HG03159 (cell line): Measurements from ENCODE around the gene EID3.
"Not testable (repeated sequence)": the region's sequence is repeated elsewhere in the genome, so short reads cannot be mapped to it uniquely, and the experiment has no call there.

ENCODE experiments used
- ATAC-seq: cut with Tn5 transposase; IDR thresholded peaks from one replicate; pipeline ENCODE4 v1.9.1; 2021; ENCODE audit warnings: mild to moderate bottlenecking, moderate library complexity; ENCODE audit not compliant: unreplicated experiment

Gene EID3

GRCh38 chr12:104310751-104311633, 7.5 kb downstream of the EID3 start:
- ATAC-seq, result no peak

- ATAC-seq, result no peak
Measured at GRCh38 chr12:104312202-104312601, 8.7 kb downstream of the EID3 start.

- ATAC-seq, result no peak
Measured at GRCh38 chr12:104312654-104313053, 9.1 kb downstream of the EID3 start.

GRCh38 chr12:104313568-104314241, 10.2 kb downstream of the EID3 start:
- ATAC-seq, result no peak

GRCh38 chr12:104314242-104314614, 10.7 kb downstream of the EID3 start:
- ATAC-seq, result no peak

GRCh38 chr12:104315326-104316224, 12.0 kb downstream of the EID3 start:
- ATAC-seq, result no peak

GRCh38 chr12:104316936-104317335, 13.4 kb downstream of the EID3 start:
- no peak for ATAC-seq

GRCh38 chr12:104317538-104318210, 14.1 kb downstream of the EID3 start:
- ATAC-seq, result no peak

- no peak for ATAC-seq
Measured at GRCh38 chr12:104319028-104319427, 15.5 kb downstream of the EID3 start.

GRCh38 chr12:104319918-104320626, 16.5 kb downstream of the EID3 start:
- no peak for ATAC-seq

- ATAC-seq, result no peak
Measured at GRCh38 chr12:104320627-104321024, 17.1 kb downstream of the EID3 start.

GRCh38 chr12:104321949-104322348, 18.4 kb downstream of the EID3 start:
- no peak for ATAC-seq

- not testable (repeated sequence) for ATAC-seq
Measured at GRCh38 chr12:104322533-104322932, 19.0 kb downstream of the EID3 start.

GRCh38 chr12:104323899-104324298, 20.4 kb downstream of the EID3 start:
- no peak for ATAC-seq

GRCh38 chr12:104328278-104328677, 24.7 kb downstream of the EID3 start:
- not testable (repeated sequence) for ATAC-seq

GRCh38 chr12:104328790-104329189, 25.3 kb downstream of the EID3 start:
- no peak for ATAC-seq

GRCh38 chr12:104329707-104330532, 26.4 kb downstream of the EID3 start:
- ATAC-seq, result no peak

GRCh38 chr12:104331376-104331775, 27.8 kb downstream of the EID3 start:
- ATAC-seq, result no peak

GRCh38 chr12:104332273-104332672, 28.7 kb downstream of the EID3 start:
- not testable (repeated sequence) for ATAC-seq
